Glutamatergic neuron (in vitro differentiated cells): ENCODE data around the gene PIGO. TPM values are rescaled to one million over a fixed set of nuclear protein-coding genes. Genes with fewer than 3 reads are reported as not detected.

ENCODE experiments used
- DNase-seq: peaks from one replicate; pipeline ENCODE4 v3.0.0; 2022
- H3K27ac Mint-ChIP-seq: one replicate; pipeline ENCODE4 v1.8.0; 2020; ENCODE audit warnings: mild to moderate bottlenecking, mixed read lengths, inconsistent platforms; ENCODE audit not compliant: unreplicated experiment
- H3K27me3 Mint-ChIP-seq: one replicate; pipeline ENCODE4 v1.8.0; 2020; ENCODE audit warnings: mild to moderate bottlenecking, moderate library complexity, mixed read lengths, inconsistent platforms; ENCODE audit not compliant: unreplicated experiment
- H3K36me3 Mint-ChIP-seq: one replicate; pipeline ENCODE4 v1.8.0; 2020; ENCODE audit warnings: mild to moderate bottlenecking, mixed read lengths, inconsistent platforms; ENCODE audit not compliant: unreplicated experiment
- H3K4me1 Mint-ChIP-seq: one replicate; pipeline ENCODE4 v1.8.0; 2020; ENCODE audit warnings: mild to moderate bottlenecking, low read depth, mixed read lengths, inconsistent platforms; ENCODE audit not compliant: unreplicated experiment
- H3K4me3 Mint-ChIP-seq: one replicate; pipeline ENCODE4 v1.8.0; 2020; ENCODE audit warnings: mild to moderate bottlenecking, mixed read lengths, inconsistent platforms; ENCODE audit not compliant: unreplicated experiment
- H3K9me3 Mint-ChIP-seq: one replicate; pipeline ENCODE4 v1.8.0; 2020; ENCODE audit warnings: mild to moderate bottlenecking, moderate library complexity, mixed read lengths, inconsistent platforms; ENCODE audit not compliant: unreplicated experiment
- total RNA-seq: library from RNA; stranded (reverse); fragmentation: NEBNext Ultra II Directional; extraction: Animal tissue kit (Norgen Biotek cat#: 25700); gene quantifications from one replicate; pipeline ENCODE4 v1.2.1, GENCODE V29; 2021; ENCODE audit not compliant: unreplicated experiment
- TF ChIP-seq, protein P1 (sequence below): fragments of 200-600 bp; sonication (generic); IDR thresholded peaks from one replicate; pipeline ENCODE4 v1.5.0; 2021; ENCODE audit not compliant: partially characterized antibody, unreplicated experiment

PIGO gene
- total RNA-seq, 1 donor from 2014 or later: 19.0 TPM

DNA sequence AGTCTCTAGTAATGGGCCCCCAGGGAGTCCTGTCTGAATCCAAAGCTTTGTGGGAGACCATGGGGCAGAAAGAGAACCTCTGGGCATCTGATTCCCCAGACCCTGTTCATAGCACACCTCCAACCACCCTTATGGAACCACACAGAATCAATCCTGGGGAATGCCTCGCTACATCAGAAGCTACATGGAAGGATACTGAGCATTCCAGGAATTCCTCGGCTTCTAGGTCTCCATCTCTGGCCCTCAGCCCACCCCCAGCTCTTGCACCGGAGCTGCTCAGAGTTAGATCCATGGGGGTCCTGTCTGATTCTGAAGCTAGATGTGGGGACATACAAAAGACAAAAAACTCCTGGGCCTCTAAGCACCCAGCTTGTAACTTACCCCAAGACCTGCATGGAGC is 52.3 kb downstream of the PIGO start:
- no peak for DNase-seq
- TF ChIP-seq, protein P1, sequence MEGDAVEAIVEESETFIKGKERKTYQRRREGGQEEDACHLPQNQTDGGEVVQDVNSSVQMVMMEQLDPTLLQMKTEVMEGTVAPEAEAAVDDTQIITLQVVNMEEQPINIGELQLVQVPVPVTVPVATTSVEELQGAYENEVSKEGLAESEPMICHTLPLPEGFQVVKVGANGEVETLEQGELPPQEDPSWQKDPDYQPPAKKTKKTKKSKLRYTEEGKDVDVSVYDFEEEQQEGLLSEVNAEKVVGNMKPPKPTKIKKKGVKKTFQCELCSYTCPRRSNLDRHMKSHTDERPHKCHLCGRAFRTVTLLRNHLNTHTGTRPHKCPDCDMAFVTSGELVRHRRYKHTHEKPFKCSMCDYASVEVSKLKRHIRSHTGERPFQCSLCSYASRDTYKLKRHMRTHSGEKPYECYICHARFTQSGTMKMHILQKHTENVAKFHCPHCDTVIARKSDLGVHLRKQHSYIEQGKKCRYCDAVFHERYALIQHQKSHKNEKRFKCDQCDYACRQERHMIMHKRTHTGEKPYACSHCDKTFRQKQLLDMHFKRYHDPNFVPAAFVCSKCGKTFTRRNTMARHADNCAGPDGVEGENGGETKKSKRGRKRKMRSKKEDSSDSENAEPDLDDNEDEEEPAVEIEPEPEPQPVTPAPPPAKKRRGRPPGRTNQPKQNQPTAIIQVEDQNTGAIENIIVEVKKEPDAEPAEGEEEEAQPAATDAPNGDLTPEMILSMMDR: no peak
- no peaks in the 10 kb centered on the region for H3K9me3 Mint-ChIP-seq
- H3K4me1 Mint-ChIP-seq: peaks cover 3% of the 10 kb centered on the region
- H3K4me3 Mint-ChIP-seq: no peak overlapping the region
- H3K27me3 Mint-ChIP-seq: peaks cover 2% of the 10 kb centered on the region
- H3K27ac Mint-ChIP-seq: no peak overlapping the region
- H3K36me3 Mint-ChIP-seq: no peaks in the 10 kb centered on the region

DNA sequence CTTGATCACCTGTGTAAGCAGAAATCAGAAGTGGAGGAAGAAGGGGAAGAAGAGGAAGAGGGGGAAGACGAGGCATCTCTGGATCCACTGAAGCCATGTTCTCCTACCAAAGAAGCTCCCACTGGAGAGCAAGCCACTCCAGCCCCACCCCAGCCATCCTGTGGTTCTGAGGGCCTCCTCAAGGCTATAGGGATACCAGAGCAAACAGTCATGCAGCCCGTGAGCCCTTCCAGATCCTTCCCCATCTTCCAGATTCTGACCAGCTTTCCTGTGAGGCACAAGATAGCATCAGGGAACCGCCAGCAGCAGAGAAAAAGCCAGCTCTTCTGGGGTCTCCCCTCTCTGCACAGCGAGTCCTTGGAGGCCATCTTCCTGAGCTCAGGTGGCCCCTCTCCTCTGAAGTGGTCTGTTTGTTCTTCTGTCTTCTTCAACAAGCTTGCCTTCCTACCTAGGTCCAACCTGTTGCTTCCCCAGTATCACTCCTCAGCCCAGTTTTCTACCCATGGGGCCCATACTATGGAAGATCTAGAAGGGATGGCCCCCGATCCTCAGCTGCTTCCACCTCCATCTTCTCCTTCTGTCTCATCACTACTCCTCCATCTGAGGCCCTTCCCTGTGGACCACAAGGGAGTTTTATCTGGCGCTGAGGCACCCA is 53.4 kb downstream of the PIGO start:
- TF ChIP-seq, protein P1: no peak
- no peak for DNase-seq
- Mint-ChIP-seq H3K4me1 (peaks cover 3% of the 10 kb centered on the region), H3K4me3 (no peak overlapping the region), H3K27me3 (peaks cover 2% of the 10 kb centered on the region), H3K36me3 (no peaks in the 10 kb centered on the region), H3K27ac (peak overlapping the region; percentile 49), H3K9me3 (no peaks in the 10 kb centered on the region)

DNA sequence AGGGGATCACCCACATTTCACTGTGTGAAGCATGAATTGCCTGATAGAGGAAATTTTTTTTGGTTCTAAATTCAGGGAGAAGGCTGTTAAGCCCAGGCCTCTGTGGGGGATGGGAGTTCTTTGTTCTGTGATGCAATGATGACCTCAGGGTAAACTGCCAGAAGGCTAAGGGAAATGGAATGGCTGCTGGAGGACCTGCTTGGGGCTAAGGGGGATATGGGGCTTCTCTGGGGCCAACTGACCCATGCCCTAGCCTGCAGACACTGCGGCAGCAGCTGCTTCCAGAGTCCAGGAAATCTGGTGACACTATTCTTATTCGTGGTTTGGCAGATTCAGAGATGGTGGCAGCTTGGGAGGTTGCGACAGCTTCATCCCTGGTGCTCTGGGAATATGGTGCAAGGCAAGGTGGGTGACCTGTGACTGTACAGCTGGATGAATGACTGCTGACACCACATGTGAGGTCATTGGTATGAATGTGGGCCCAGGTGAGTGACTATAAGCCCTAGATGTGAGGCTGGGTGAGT is 54.2 kb downstream of the PIGO start:
- Mint-ChIP-seq H3K9me3 (no peaks in the 10 kb centered on the region), H3K27ac (peak overlapping the region; percentile 83), H3K4me1 (peaks cover 3% of the 10 kb centered on the region), H3K4me3 (no peak overlapping the region), H3K36me3 (no peaks in the 10 kb centered on the region), H3K27me3 (peaks cover 2% of the 10 kb centered on the region)
- TF ChIP-seq, protein P1: no peak
- no peak for DNase-seq

Other genes starting within 250 kb of the PIGO start
- 3.1 TPM for gene PHF24, start 138.3 kb downstream of the PIGO start, total RNA-seq
- gene DNAJB5, start 106.8 kb downstream of the PIGO start, total RNA-seq: 137 TPM
- gene VCP, start 24.0 kb downstream of the PIGO start, total RNA-seq: 297 TPM
- 49.0 TPM for gene FANCG, start 16.6 kb downstream of the PIGO start, total RNA-seq
- 73.0 TPM for gene STOML2, start 6.5 kb upstream of the PIGO start, total RNA-seq
- 51.0 TPM for gene ATOSB, start 19.3 kb upstream of the PIGO start, total RNA-seq
- gene UNC13B, start 65.4 kb upstream of the PIGO start, total RNA-seq: 90.7 TPM